H1 (cell line): ENCODE measurements around the gene SPPL2A. TPM values are rescaled to one million over a fixed set of nuclear protein-coding genes. Genes with fewer than 3 reads are reported as not detected.
A peak's percentile ranks its signal among the peaks of the same experiment; 100 is the strongest.

Source experiments
- CTCF ChIA-PET: fragments of 300-600 bp; sonication (Branson Sonifier 250); formaldehyde crosslinking; loops from one replicate; lab custom pipeline; 2021; ENCODE audit not compliant: partially characterized antibody; lab: Charles Lee
- POLR2A ChIA-PET: fragments of 300-600 bp; sonication (Branson Sonifier 250); formaldehyde crosslinking; loops from one replicate; lab custom pipeline; 2021; ENCODE audit warnings: inconsistent platforms; ENCODE audit not compliant: partially characterized antibody; lab: Charles Lee
- DNase-seq, 2 experiments: peaks; one replicate each; pipeline versions ENCODE4 v3.0.0 to v3.0.0-alpha.2; 2010 to 2022; ENCODE audit warnings: low spot score in 2 of 2, low read depth in 1 of 2, mixed read lengths in 1 of 2
- FAIRE-seq: peaks from 2 replicates; lab custom pipeline; 2011; peaks lifted over from hg19 to GRCh38; lab: Jason Lieb, UNC
- H2AFZ ChIP-seq: 2 replicates; pipeline ENCODE4 v1.8.1; 2012; ENCODE audit warnings: low read length, inconsistent platforms
- H2AK5ac ChIP-seq: 2 replicates; pipeline ENCODE4 v1.6.1; 2013; ENCODE audit warnings: low read depth, low read length
- H2BK120ac ChIP-seq: replicated peaks from 2 replicates; pipeline ENCODE3; 2013; ENCODE audit warnings: low read depth, low read length, inconsistent platforms
- H2BK12ac ChIP-seq: 2 replicates; pipeline ENCODE4 v1.6.1; 2013; ENCODE audit warnings: low read depth, low read length
- H2BK15ac ChIP-seq: 2 replicates; pipeline ENCODE4 v1.6.1; 2013; ENCODE audit warnings: low read length
- H2BK20ac ChIP-seq: 2 replicates; pipeline ENCODE4 v1.6.1; 2013; ENCODE audit warnings: low read length
- H2BK5ac ChIP-seq: 2 replicates; pipeline ENCODE4 v1.6.1; 2013; ENCODE audit warnings: low read depth, low read length
- H3K14ac ChIP-seq: 2 replicates; pipeline ENCODE4 v1.6.1; 2013; ENCODE audit warnings: inconsistent platforms; ENCODE audit not compliant: insufficient read length
- H3K18ac ChIP-seq: 2 replicates; pipeline ENCODE4 v1.6.1; 2013; ENCODE audit warnings: low read length; ENCODE audit errors: extremely low read depth
- H3K23ac ChIP-seq: 2 replicates; pipeline ENCODE4 v1.6.1; 2013; ENCODE audit warnings: inconsistent platforms; ENCODE audit not compliant: insufficient read length
- H3K23me2 ChIP-seq: 2 replicates; pipeline ENCODE4 v1.6.1; 2013; ENCODE audit warnings: low read depth, low read length
- H3K27ac ChIP-seq: 2 replicates; pipeline ENCODE4 v1.6.1; 2011; ENCODE audit warnings: low read depth, low read length, inconsistent platforms
- H3K27me3 ChIP-seq, 4 experiments: replicated peaks in 1 of 4; 1 replicate in 1 of 4; 2 replicates in 3 of 4; pipeline versions ENCODE4 v1.6.1 to v1.8.1; 2011 to 2013; ENCODE audit warnings: low read length in 3 of 4, mild to moderate bottlenecking in 3 of 4, inconsistent platforms in 2 of 4, mixed read lengths in 2 of 4, moderate library complexity in 1 of 4; ENCODE audit not compliant: control insufficient read depth in 3 of 4, insufficient read depth in 3 of 4; ENCODE audit errors: extremely low read depth in 1 of 4
- H3K36me3 ChIP-seq, 4 experiments: 2 replicates each; pipeline versions ENCODE4 v1.6.1 to v1.8.1; 2011 to 2013; ENCODE audit warnings: mild to moderate bottlenecking in 4 of 4, low read length in 3 of 4, moderate library complexity in 2 of 4, control low read depth in 1 of 4, inconsistent platforms in 1 of 4; ENCODE audit not compliant: insufficient read depth in 4 of 4, control insufficient read depth in 2 of 4
- H3K4ac ChIP-seq: replicated peaks from 2 replicates; pipeline ENCODE3; 2013; ENCODE audit warnings: low read length, low read depth, mixed read lengths, inconsistent platforms; ENCODE audit not compliant: insufficient read length
- H3K4me1 ChIP-seq, 4 experiments: replicated peaks in 1 of 4; 1 replicate in 1 of 4; 2 replicates in 3 of 4; pipeline versions ENCODE4 v1.6.1 to v1.8.1; 2011 to 2013; ENCODE audit warnings: low read length in 3 of 4, inconsistent platforms in 2 of 4, mixed read lengths in 1 of 4; ENCODE audit not compliant: insufficient read depth in 4 of 4, control insufficient read depth in 3 of 4
- H3K4me2 ChIP-seq, 2 experiments: 2 replicates each; pipeline versions ENCODE4 v1.6.1 to v1.8.1; 2011 to 2013; ENCODE audit warnings: low read depth in 2 of 2, low read length in 2 of 2, control low read depth in 1 of 2, inconsistent platforms in 1 of 2, mild to moderate bottlenecking in 1 of 2; ENCODE audit not compliant: insufficient read depth in 1 of 2
- H3K4me3 ChIP-seq, 4 experiments: fragments of 200-600, 300-600 bp in 1 of 4; sonication (generic), shearing (Covaris generic), sonication (Bioruptor Twin) in 1 of 4; 2 replicates each; pipeline versions ENCODE4 v1.5.1 to v1.8.1; 2011 to 2016; ENCODE audit warnings: low read length in 4 of 4, low read depth in 3 of 4, control low read depth in 2 of 4, inconsistent platforms in 2 of 4, mild to moderate bottlenecking in 2 of 4, mixed read lengths in 1 of 4, moderate library complexity in 1 of 4; ENCODE audit not compliant: insufficient read depth in 2 of 4; ENCODE audit errors: extremely low read depth in 1 of 4
- H3K56ac ChIP-seq: replicated peaks from 2 replicates; pipeline ENCODE3; 2013; ENCODE audit warnings: low read depth, mild to moderate bottlenecking, mixed read lengths, low read length, inconsistent platforms; ENCODE audit not compliant: insufficient read length
- H3K79me1 ChIP-seq: 2 replicates; pipeline ENCODE4 v1.6.1; 2013; ENCODE audit warnings: low read depth, low read length, control low read depth
- H3K79me2 ChIP-seq, 2 experiments: 2 replicates each; pipeline versions ENCODE4 v1.6.1 to v1.8.1; 2012 to 2013; ENCODE audit warnings: low read length in 2 of 2, mild to moderate bottlenecking in 2 of 2, inconsistent platforms in 1 of 2; ENCODE audit not compliant: insufficient read depth in 2 of 2, control insufficient read depth in 1 of 2
- H3K9ac ChIP-seq, 4 experiments: replicated peaks in 1 of 4; 1 replicate in 1 of 4; 2 replicates in 3 of 4; pipeline versions ENCODE4 v1.6.1 to v1.8.1; 2011 to 2013; ENCODE audit warnings: low read depth in 3 of 4, low read length in 3 of 4, control low read depth in 2 of 4, mild to moderate bottlenecking in 2 of 4, moderate library complexity in 2 of 4, inconsistent platforms in 1 of 4; ENCODE audit errors: extremely low read depth in 1 of 4
- H3K9me3 ChIP-seq, 2 experiments: 2 replicates each; pipeline versions ENCODE4 v1.6.1 to v1.8.1; 2012 to 2013; ENCODE audit warnings: mild to moderate bottlenecking in 2 of 2, moderate library complexity in 2 of 2, control low read depth in 1 of 2, inconsistent platforms in 1 of 2, low read depth in 1 of 2, low read length in 1 of 2, mixed read lengths in 1 of 2; ENCODE audit not compliant: insufficient read depth in 2 of 2
- H4K20me1 ChIP-seq, 2 experiments: replicated peaks in 1 of 2; 2 replicates each; pipeline versions ENCODE3 to v1.8.1; 2011 to 2013; ENCODE audit warnings: inconsistent platforms in 2 of 2, low read length in 2 of 2, mild to moderate bottlenecking in 1 of 2; ENCODE audit not compliant: insufficient read depth in 2 of 2, control insufficient read depth in 1 of 2
- H4K5ac ChIP-seq: 2 replicates; pipeline ENCODE4 v1.6.1; 2013; ENCODE audit warnings: low read length, low read depth, mixed read lengths, inconsistent platforms; ENCODE audit not compliant: insufficient read length
- H4K8ac ChIP-seq: 2 replicates; pipeline ENCODE4 v1.8.0; 2013; ENCODE audit warnings: mild to moderate bottlenecking, moderate library complexity, low read length, inconsistent platforms; ENCODE audit not compliant: insufficient read depth; ENCODE audit errors: extremely low read depth
- H4K91ac ChIP-seq: replicated peaks from 2 replicates; pipeline ENCODE3; 2013; ENCODE audit warnings: low read length, mixed read lengths, inconsistent platforms; ENCODE audit not compliant: insufficient read length
- WGBS, 2 experiments: shearing (Covaris generic) in 1 of 2; methylation state at CpG; one replicate each; pipeline versions ENCODE4 v1.1.6 to v1.1.7; 2013 to 2015; ENCODE audit warnings: low lambda C conversion rate in 2 of 2, mixed read lengths in 2 of 2, inconsistent platforms in 1 of 2, low coverage in 1 of 2, missing lambda C conversion rate in 1 of 2; ENCODE audit not compliant: insufficient replicate concordance in 2 of 2, insufficient coverage in 1 of 2, insufficient read length in 1 of 2; ENCODE audit errors: extremely low coverage in 1 of 2, missing lambda C conversion rate in 1 of 2; 5-methylcytosine and 5-hydroxymethylcytosine counted together
- polyA plus RNA-seq, 7 experiments: library from polyadenylated mRNA; depleted of rRNA in 3 of 7; stranded (reverse) in 5 of 7; unstranded in 2 of 7; fragments of >200 nt in 5 of 7; fragments of 200-250 nt in 2 of 7; gene quantifications; 1 replicate in 5 of 7; 2 replicates in 1 of 7; 4 replicates in 1 of 7; pipeline versions ENCODE4 v1.2.1 to v1.2.3, GENCODE V29; 2011 to 2013; ENCODE audit warnings: missing spikeins in 2 of 7, mixed read lengths in 2 of 7
- total RNA-seq: library from RNA; stranded (reverse); fragmentation: NEBNext Ultra II Directional; extraction: Animal tissue kit (Norgen Biotek cat#: 25700); gene quantifications from 2 replicates; pipeline ENCODE4 v1.2.1, GENCODE V29; 2021

SPPL2A gene
- total and polyA plus RNA-seq, 2 of the 8 experiments (the other 6 are each of a cell fraction or from before 2014, with no cell fraction given) = 15.6 to 52.9 TPM

DNA sequence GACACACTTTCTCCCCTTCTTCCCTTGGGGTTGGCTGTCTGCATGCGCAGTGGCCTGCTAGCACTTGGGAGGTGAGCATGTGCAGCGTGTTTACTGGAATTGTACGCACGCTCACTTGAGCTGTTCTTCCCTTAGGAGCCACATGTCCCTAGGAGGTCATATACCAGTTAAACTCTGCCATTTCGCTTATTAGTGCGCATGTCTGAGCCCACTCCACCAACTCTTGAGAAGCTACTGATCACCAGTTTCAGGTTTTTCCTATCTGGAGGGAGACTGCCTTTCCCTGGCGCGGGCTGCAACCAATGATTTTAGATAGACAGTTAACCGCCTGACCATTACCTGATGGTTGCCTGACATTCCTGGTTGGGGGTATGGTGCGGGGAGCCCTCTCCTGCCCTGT lies 47.6 kb upstream of the SPPL2A start:
- Histone ChIP-seq H3K4me1 (no peaks in the 10 kb centered on the region), H3K56ac (no peak overlapping the region), H3K4ac (no peak overlapping the region), H3K27ac (no peak overlapping the region), H3K14ac (no peak overlapping the region), H4K8ac (no peak overlapping the region), H3K27me3 (no peaks in the 10 kb centered on the region), H3K9me3 (peaks cover 0 to 3% of the 10 kb centered on the region in 2 experiments; a peak in 1 of 4 replicates), H3K36me3 (no peaks in the 10 kb centered on the region), H3K4me2 (no peak overlapping the region), H4K20me1 (no peaks in the 10 kb centered on the region), H3K79me2 (no peaks in the 10 kb centered on the region), H3K9ac (no peak overlapping the region), H2BK20ac (no peak overlapping the region), H3K18ac (no peak overlapping the region), H2BK5ac (peak overlapping the region; percentile 8; the same call in 1 of the 2 replicates), H2BK15ac (no peak overlapping the region), H2AFZ (0 out of 2 replicates have a peak overlapping the region, but pooled peaks have one; percentile 65), H4K5ac (no peak overlapping the region), H2BK12ac (no peak overlapping the region), H3K4me3 (no peak overlapping the region), H2BK120ac (no peak overlapping the region), H3K79me1 (no peaks in the 10 kb centered on the region), H3K23me2 (no peaks in the 10 kb centered on the region; the same call in 1 of the 2 replicates), H4K91ac (no peak overlapping the region), H2AK5ac (no peak overlapping the region), H3K23ac (no peak overlapping the region)
- WGBS, 2 experiments = 96% methylated on average over 10 of the region's 10 CpGs; no CpG with 5 or more reads in 1 of the 2 experiments
- CTCF ChIA-PET = interaction anchor here (1.3 kb wide), 1 partner anchor 13 kb away, joined by 7 read pairs; no protein-coding TSS in a partner anchor
- DNase-seq (no peak), FAIRE-seq (no peak)
- POLR2A ChIA-PET = no interaction called here
